Measurements from ENCODE around the gene ZBTB8A.

ZBTB8A gene

GRCh38 chr1:32632829-32633228, 93.6 kb downstream of the ZBTB8A start:
- Histone ChIP-seq H2BK15ac (ENCODE audit: low read depth, poor library complexity, severe bottlenecking) (no peak overlapping the region), H3K18ac (ENCODE audit: low read depth in 1 of 2, low read length in 2 of 2) (no peak overlapping the region), H2AK5ac (ENCODE audit: low read length, severe bottlenecking) (no peak overlapping the region), H3K4me1 (ENCODE audit: control insufficient read depth, insufficient read depth, low read depth, low read length) (no peaks in the 10 kb centered on the region), H3K14ac (ENCODE audit: low read length in 2 of 2) (no peak overlapping the region), H2BK120ac (ENCODE audit: low read depth, low read length) (no peak overlapping the region), H4K91ac (ENCODE audit: low read length) (no peak overlapping the region), H3K4me2 (ENCODE audit: low read length, poor library complexity, severe bottlenecking) (no peak overlapping the region), H2BK5ac (ENCODE audit: low read depth, low read length, poor library complexity, severe bottlenecking) (no peak overlapping the region), H3K4me3 (ENCODE audit: insufficient read depth in 1 of 2, low read depth in 1 of 2, low read length in 2 of 2) (no peak overlapping the region), H3K9ac (ENCODE audit: low read length) (no peak overlapping the region), H3K27me3 (ENCODE audit: control insufficient read depth in 1 of 2, insufficient read depth in 1 of 2, low read length in 2 of 2) (no peaks in the 10 kb centered on the region), H3K27ac (ENCODE audit: low read length, poor library complexity, severe bottlenecking) (no peak overlapping the region), H3K4ac (ENCODE audit: low read depth in 1 of 2, low read length in 2 of 2) (no peak overlapping the region), H3K79me1 (replicated peaks; ENCODE audit: low read length, poor library complexity, severe bottlenecking) (peaks cover 30% of the 10 kb centered on the region), H3K9me3 (ENCODE audit: control insufficient read depth, low read length) (no peaks in the 10 kb centered on the region), H2AFZ (ENCODE audit: low read depth, low read length) (no peak overlapping the region), H3K23ac (ENCODE audit: low read length in 2 of 2) (no peak overlapping the region), H3K36me3 (ENCODE audit: control insufficient read depth in 1 of 2, insufficient read depth in 2 of 2, low read depth in 1 of 2, low read length in 2 of 2) (peaks cover 29 to 46% of the 10 kb centered on the region in 2 experiments), H4K8ac (ENCODE audit: low read length) (no peak overlapping the region), H2BK12ac (ENCODE audit: low read length in 2 of 2) (no peak overlapping the region)
- DNase-seq = no peak
- WGBS = 74% methylated on average over 2 of the region's 2 CpGs

DNA sequence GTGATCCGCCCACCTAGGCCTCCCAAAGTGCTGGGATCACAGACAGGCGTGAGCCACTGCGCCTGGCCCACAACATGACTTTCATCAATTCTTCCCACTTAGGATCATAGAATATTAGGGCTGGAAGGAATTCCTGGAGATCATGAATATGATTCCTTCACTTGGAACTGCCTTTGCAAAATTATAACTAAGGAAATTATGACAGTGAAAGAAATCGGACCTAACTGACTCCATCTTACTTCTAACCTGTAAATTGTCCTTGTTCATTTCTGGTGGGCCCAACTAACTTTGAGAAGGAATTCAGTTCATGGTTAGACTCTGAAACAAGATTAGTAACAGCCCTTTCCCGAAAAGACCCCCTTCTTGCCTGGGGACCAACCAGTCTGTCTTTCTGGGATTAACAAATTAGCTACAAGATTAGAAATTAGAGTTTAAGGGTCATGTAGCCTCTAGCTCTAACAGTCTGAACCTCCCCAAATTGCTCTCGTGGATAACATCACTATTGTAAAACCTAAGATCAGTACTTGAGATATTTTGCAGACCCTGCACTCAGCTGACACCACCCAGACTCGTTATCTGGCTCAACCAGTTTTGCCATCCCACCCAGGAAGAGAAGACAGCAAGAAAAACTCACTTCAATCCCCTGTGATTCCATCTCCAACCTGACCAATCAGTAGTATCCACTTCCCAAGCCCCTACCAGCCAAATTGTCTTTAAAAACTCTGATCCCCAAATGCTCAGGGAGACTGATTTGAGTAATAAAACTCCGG, 96.5 kb downstream of the ZBTB8A start:
- no peak overlapping the region for H3K14ac ChIP-seq (ENCODE audit: low read length in 2 of 2)
- no peak overlapping the region for H3K23ac ChIP-seq (ENCODE audit: low read length in 2 of 2)
- peaks cover 23% of the 10 kb centered on the region for H3K79me1 ChIP-seq (replicated peaks; ENCODE audit: low read length, poor library complexity, severe bottlenecking)
- H2AFZ ChIP-seq (ENCODE audit: low read depth, low read length) = no peak overlapping the region
- no peaks in the 10 kb centered on the region for H3K9me3 ChIP-seq (ENCODE audit: control insufficient read depth, low read length)
- no peak overlapping the region for H2BK5ac ChIP-seq (ENCODE audit: low read depth, low read length, poor library complexity, severe bottlenecking)
- no peak overlapping the region for H3K4me2 ChIP-seq (ENCODE audit: low read length, poor library complexity, severe bottlenecking)
- H2AK5ac ChIP-seq (ENCODE audit: low read length, severe bottlenecking) = no peak overlapping the region
- H3K27me3 ChIP-seq (ENCODE audit: control insufficient read depth in 1 of 2, insufficient read depth in 1 of 2, low read length in 2 of 2) = no peaks in the 10 kb centered on the region
- H3K4me3 ChIP-seq (ENCODE audit: insufficient read depth in 1 of 2, low read depth in 1 of 2, low read length in 2 of 2) = no peak overlapping the region
- no peak overlapping the region for H2BK15ac ChIP-seq (ENCODE audit: low read depth, poor library complexity, severe bottlenecking)
- no peak overlapping the region for H4K8ac ChIP-seq (ENCODE audit: low read length)
- H3K4me1 ChIP-seq (ENCODE audit: control insufficient read depth, insufficient read depth, low read depth, low read length) = peaks cover 4% of the 10 kb centered on the region
- peaks cover 11 to 35% of the 10 kb centered on the region in 2 experiments for H3K36me3 ChIP-seq (ENCODE audit: control insufficient read depth in 1 of 2, insufficient read depth in 2 of 2, low read depth in 1 of 2, low read length in 2 of 2)
- no peak overlapping the region for H3K9ac ChIP-seq (ENCODE audit: low read length)
- H2BK12ac ChIP-seq (ENCODE audit: low read length in 2 of 2) = no peak overlapping the region
- WGBS = 90% methylated on average over 6 of the region's 8 CpGs
- no peak overlapping the region for H2BK120ac ChIP-seq (ENCODE audit: low read depth, low read length)
- no peak overlapping the region for H3K27ac ChIP-seq (ENCODE audit: low read length, poor library complexity, severe bottlenecking)
- H4K91ac ChIP-seq (ENCODE audit: low read length) = no peak overlapping the region
- no peak overlapping the region for H3K4ac ChIP-seq (ENCODE audit: low read depth in 1 of 2, low read length in 2 of 2)
- no peak for DNase-seq
- no peak overlapping the region for H3K18ac ChIP-seq (ENCODE audit: low read depth in 1 of 2, low read length in 2 of 2)

DNA sequence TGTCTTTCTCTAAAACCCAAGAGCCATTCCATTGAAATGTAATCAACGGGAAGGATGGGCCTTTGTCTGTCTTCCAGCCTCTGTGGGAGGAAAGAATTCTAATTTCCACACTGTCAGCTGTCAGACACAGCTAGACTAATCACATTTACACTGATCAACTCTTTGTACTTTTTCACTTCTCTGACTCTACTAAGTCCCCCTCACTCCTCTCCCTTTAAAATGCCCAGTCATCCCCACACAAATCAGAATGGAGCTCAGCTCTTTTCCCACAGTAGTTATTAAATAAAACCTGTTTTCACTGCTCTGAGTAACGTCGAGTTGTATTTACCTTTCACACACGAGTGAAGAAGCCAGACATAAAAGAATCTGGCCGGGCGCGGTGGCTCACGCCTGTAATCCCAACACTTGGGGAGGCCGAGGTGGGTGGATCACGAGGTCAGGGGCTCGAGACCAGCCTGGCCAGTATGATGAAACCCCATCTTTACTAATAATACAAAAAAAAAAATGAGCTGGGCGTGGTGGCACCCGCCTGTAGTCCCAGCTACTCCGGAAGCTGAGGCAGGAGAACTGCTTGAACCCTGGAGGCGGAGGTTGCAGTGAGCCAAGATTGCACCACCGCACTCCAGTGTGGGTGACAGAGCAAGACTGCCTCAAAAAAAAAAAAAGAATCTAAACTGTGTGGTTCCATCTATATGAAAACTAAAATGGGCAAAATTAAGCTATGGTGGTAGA, 97.9 kb downstream of the ZBTB8A start:
- H3K4me3 ChIP-seq (ENCODE audit: insufficient read depth in 1 of 2, low read depth in 1 of 2, low read length in 2 of 2) = no peak overlapping the region
- H3K9me3 ChIP-seq (ENCODE audit: control insufficient read depth, low read length) = no peaks in the 10 kb centered on the region
- WGBS = 92% methylated on average over 16 of the region's 16 CpGs
- no peak overlapping the region for H3K4ac ChIP-seq (ENCODE audit: low read depth in 1 of 2, low read length in 2 of 2)
- no peaks in the 10 kb centered on the region for H3K27me3 ChIP-seq (ENCODE audit: control insufficient read depth in 1 of 2, insufficient read depth in 1 of 2, low read length in 2 of 2)
- H3K79me1 ChIP-seq (replicated peaks; ENCODE audit: low read length, poor library complexity, severe bottlenecking) = peaks cover 22% of the 10 kb centered on the region
- no peak overlapping the region for H2AFZ ChIP-seq (ENCODE audit: low read depth, low read length)
- no peak for DNase-seq
- no peak overlapping the region for H3K18ac ChIP-seq (ENCODE audit: low read depth in 1 of 2, low read length in 2 of 2)
- H3K36me3 ChIP-seq (ENCODE audit: control insufficient read depth in 1 of 2, insufficient read depth in 2 of 2, low read depth in 1 of 2, low read length in 2 of 2) = peaks cover 4 to 27% of the 10 kb centered on the region in 2 experiments
- no peak overlapping the region for H3K23ac ChIP-seq (ENCODE audit: low read length in 2 of 2)
- no peak overlapping the region for H3K27ac ChIP-seq (ENCODE audit: low read length, poor library complexity, severe bottlenecking)
- no peak overlapping the region for H4K91ac ChIP-seq (ENCODE audit: low read length)
- no peak overlapping the region for H3K9ac ChIP-seq (ENCODE audit: low read length)
- H2BK120ac ChIP-seq (ENCODE audit: low read depth, low read length) = peak overlapping the region; percentile 8
- no peak overlapping the region for H3K14ac ChIP-seq (ENCODE audit: low read length in 2 of 2)
- no peak overlapping the region for H2BK15ac ChIP-seq (ENCODE audit: low read depth, poor library complexity, severe bottlenecking)
- H3K4me2 ChIP-seq (ENCODE audit: low read length, poor library complexity, severe bottlenecking) = no peak overlapping the region
- peaks cover 4% of the 10 kb centered on the region for H3K4me1 ChIP-seq (ENCODE audit: control insufficient read depth, insufficient read depth, low read depth, low read length)
- H4K8ac ChIP-seq (ENCODE audit: low read length) = no peak overlapping the region
- no peak overlapping the region for H2AK5ac ChIP-seq (ENCODE audit: low read length, severe bottlenecking)
- no peak overlapping the region for H2BK12ac ChIP-seq (ENCODE audit: low read length in 2 of 2)
- no peak overlapping the region for H2BK5ac ChIP-seq (ENCODE audit: low read depth, low read length, poor library complexity, severe bottlenecking)

GRCh38 chr1:32639489-32640075, 100.4 kb downstream of the ZBTB8A start:
- Histone ChIP-seq H2AFZ (ENCODE audit: low read depth, low read length) (no peak overlapping the region), H3K4me3 (ENCODE audit: insufficient read depth in 1 of 2, low read depth in 1 of 2, low read length in 2 of 2) (no peak overlapping the region), H3K4me1 (ENCODE audit: control insufficient read depth, insufficient read depth, low read depth, low read length) (peaks cover 4% of the 10 kb centered on the region), H3K18ac (ENCODE audit: low read depth in 1 of 2, low read length in 2 of 2) (no peak overlapping the region), H3K23ac (ENCODE audit: low read length in 2 of 2) (no peak overlapping the region), H2BK12ac (ENCODE audit: low read length in 2 of 2) (no peak overlapping the region), H2BK5ac (ENCODE audit: low read depth, low read length, poor library complexity, severe bottlenecking) (no peak overlapping the region), H4K91ac (ENCODE audit: low read length) (no peak overlapping the region), H2BK15ac (ENCODE audit: low read depth, poor library complexity, severe bottlenecking) (no peak overlapping the region), H3K4ac (ENCODE audit: low read depth in 1 of 2, low read length in 2 of 2) (no peak overlapping the region), H3K4me2 (ENCODE audit: low read length, poor library complexity, severe bottlenecking) (no peak overlapping the region), H2BK120ac (ENCODE audit: low read depth, low read length) (no peak overlapping the region), H3K79me1 (replicated peaks; ENCODE audit: low read length, poor library complexity, severe bottlenecking) (peaks cover 18% of the 10 kb centered on the region), H2AK5ac (ENCODE audit: low read length, severe bottlenecking) (no peak overlapping the region), H3K9me3 (ENCODE audit: control insufficient read depth, low read length) (no peaks in the 10 kb centered on the region), H3K14ac (ENCODE audit: low read length in 2 of 2) (no peak overlapping the region), H3K36me3 (ENCODE audit: control insufficient read depth in 1 of 2, insufficient read depth in 2 of 2, low read depth in 1 of 2, low read length in 2 of 2) (peaks cover 0 to 8% of the 10 kb centered on the region in 2 experiments), H3K9ac (ENCODE audit: low read length) (no peak overlapping the region), H3K27ac (ENCODE audit: low read length, poor library complexity, severe bottlenecking) (no peak overlapping the region), H3K27me3 (ENCODE audit: control insufficient read depth in 1 of 2, insufficient read depth in 1 of 2, low read length in 2 of 2) (no peaks in the 10 kb centered on the region), H4K8ac (ENCODE audit: low read length) (no peak overlapping the region)
- DNase-seq = no peak
- 94% methylated on average over 1 of the region's 1 CpG for WGBS
